SU-DHL-6 (cell line): ENCODE measurements around the gene RRP12.

Experiments used
- H2AFZ ChIP-seq: fragments of 200-600 bp; sonication (generic); 2 replicates; pipeline ENCODE4 v1.6.1; 2014; ENCODE audit warnings: low read depth, mild to moderate bottlenecking, moderate library complexity, mixed read lengths, antibody characterized with exemption, low read length; ENCODE audit not compliant: severe bottlenecking
- H3F3A ChIP-seq: fragments of 200-600 bp; shearing (Covaris generic); 2 replicates; pipeline ENCODE4 v1.6.0; 2016; ENCODE audit warnings: antibody characterized with exemption, mild to moderate bottlenecking; ENCODE audit not compliant: insufficient read depth
- H3K27ac ChIP-seq: fragments of 200-600 bp; sonication (generic); 2 replicates; pipeline ENCODE4 v1.5.1; 2016; ENCODE audit warnings: low read depth, mild to moderate bottlenecking, low read length, moderate library complexity, mixed read lengths
- H3K27me3 ChIP-seq: fragments of 200-600 bp; sonication (generic), shearing (Covaris generic); 2 replicates; pipeline ENCODE4 v1.6.0; 2014; ENCODE audit warnings: mild to moderate bottlenecking, low read length
- H3K36me3 ChIP-seq: fragments of 200-600 bp; sonication (generic); 2 replicates; pipeline ENCODE4 v1.6.1; 2014; ENCODE audit warnings: mild to moderate bottlenecking, low read length, mixed read lengths
- H3K4me2 ChIP-seq: fragments of 300-600, 200-600 bp; shearing (Covaris generic), sonication (generic); 2 replicates; pipeline ENCODE4 v1.6.0; 2014; ENCODE audit warnings: low read length, low read depth, mild to moderate bottlenecking; ENCODE audit not compliant: poor library complexity, severe bottlenecking
- H3K4me3 ChIP-seq: fragments of 200-600 bp; sonication (generic); 2 replicates; pipeline ENCODE4 v1.5.1; 2014; ENCODE audit warnings: antibody characterized with exemption, low read length, mild to moderate bottlenecking, mixed read lengths; ENCODE audit not compliant: insufficient read depth, poor library complexity, severe bottlenecking
- H3K79me2 ChIP-seq: fragments of 200-600 bp; sonication (generic); 2 replicates; pipeline ENCODE4 v1.6.1; 2014; ENCODE audit warnings: mild to moderate bottlenecking, low read length, moderate library complexity; ENCODE audit not compliant: insufficient read depth
- H3K9ac ChIP-seq: fragments of 200-600 bp; sonication (generic); 2 replicates; pipeline ENCODE4 v1.7.0; 2014; ENCODE audit warnings: mild to moderate bottlenecking, low read length
- H3K9me2 ChIP-seq: fragments of 200-600 bp; sonication (generic); replicated peaks from 2 replicates; pipeline ENCODE4 v1.6.1; 2014; ENCODE audit warnings: low read length; ENCODE audit not compliant: insufficient read depth
- H3K9me3 ChIP-seq: fragments of 200-600 bp; sonication (generic); 2 replicates; pipeline ENCODE4 v1.6.1; 2014; ENCODE audit warnings: low read length, mixed read lengths; ENCODE audit not compliant: insufficient read depth
- H4K20me1 ChIP-seq: fragments of 200-600 bp; sonication (generic); 2 replicates; pipeline ENCODE4 v1.6.1; 2014; ENCODE audit warnings: low read depth, mild to moderate bottlenecking, antibody characterized with exemption, low read length, moderate library complexity, mixed read lengths
- CTCF ChIP-seq: fragments of 200-600 bp; sonication (generic); IDR thresholded peaks from one replicate; pipeline ENCODE4 v1.5.1; 2017; ENCODE audit warnings: antibody characterized with exemption, mild to moderate bottlenecking, low read length, moderate library complexity; ENCODE audit not compliant: insufficient read depth, poor library complexity, severe bottlenecking
- EZH2phosphoT487 ChIP-seq: fragments of 200-600 bp; sonication (generic), shearing (Covaris generic); conservative IDR thresholded peaks from 2 replicates; pipeline ENCODE4 v1.6.1; 2018; ENCODE audit warnings: mild to moderate bottlenecking, antibody characterized with exemption, low read length, moderate library complexity, mixed read lengths

The RRP12 gene

DNA sequence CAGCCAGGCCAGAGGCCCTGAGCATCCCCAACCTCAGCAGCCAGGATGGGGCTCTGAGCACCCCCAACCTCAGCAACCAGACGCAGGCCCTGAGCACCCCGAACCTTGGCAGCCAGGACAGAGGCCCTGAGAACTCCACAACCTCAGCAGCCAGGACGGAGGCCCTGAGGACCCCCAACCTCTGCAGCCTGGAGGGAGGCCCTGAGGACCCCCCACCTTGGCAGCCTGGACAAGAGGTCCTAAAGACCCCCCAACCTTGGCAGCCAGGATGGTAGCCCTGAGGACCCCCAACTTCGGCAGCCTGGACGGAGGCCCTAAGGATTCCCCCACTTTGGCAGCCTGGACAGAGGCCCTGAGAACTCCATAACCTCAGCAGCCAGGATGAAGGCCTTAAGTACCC lies 17.0 kb downstream of the RRP12 start:
- no peak overlapping the region for H3K27ac ChIP-seq
- no peak overlapping the region for H3K4me3 ChIP-seq
- no peak overlapping the region for H3K9ac ChIP-seq
- H3K9me3 ChIP-seq: no peaks in the 10 kb centered on the region
- no peaks in the 10 kb centered on the region for H3K36me3 ChIP-seq
- H3K27me3 ChIP-seq: no peaks in the 10 kb centered on the region
- H2AFZ ChIP-seq: no peak overlapping the region
- H3K4me2 ChIP-seq: no peak overlapping the region
- TF ChIP-seq CTCF (no peak), EZH2phosphoT487 (no peak)
- no peaks in the 10 kb centered on the region for H3K79me2 ChIP-seq
- H4K20me1 ChIP-seq: no peaks in the 10 kb centered on the region
- H3F3A ChIP-seq: no peaks in the 10 kb centered on the region
- H3K9me2 ChIP-seq: no peaks in the 10 kb centered on the region

DNA sequence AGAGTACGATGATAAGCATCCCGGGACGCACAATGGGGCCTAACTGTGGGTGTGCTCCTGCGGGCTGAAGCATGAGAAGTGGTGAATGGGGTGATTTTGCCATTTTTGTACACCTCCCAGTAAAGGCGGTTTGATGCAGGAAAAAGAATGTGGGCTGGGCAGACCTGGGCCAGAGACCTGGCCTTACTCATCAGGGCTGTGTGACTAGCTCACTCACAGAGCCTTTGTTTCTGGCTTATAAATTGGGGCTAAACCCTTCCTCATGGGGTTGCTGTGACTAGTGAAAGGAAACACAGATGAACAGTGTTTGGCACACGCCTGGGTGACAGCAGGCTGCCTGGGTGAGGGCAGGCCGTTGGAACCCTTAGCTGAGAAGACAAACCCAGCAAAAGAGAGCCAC lies 18.0 kb downstream of the RRP12 start:
- H3K79me2 ChIP-seq: no peaks in the 10 kb centered on the region
- no peak overlapping the region for H2AFZ ChIP-seq
- H3K9me3 ChIP-seq: no peaks in the 10 kb centered on the region
- H3K27ac ChIP-seq: no peak overlapping the region
- TF ChIP-seq EZH2phosphoT487 (no peak), CTCF (no peak)
- no peak overlapping the region for H3K4me2 ChIP-seq
- no peaks in the 10 kb centered on the region for H3K36me3 ChIP-seq
- H3K9ac ChIP-seq: no peak overlapping the region
- H3K4me3 ChIP-seq: no peak overlapping the region
- no peaks in the 10 kb centered on the region for H3K9me2 ChIP-seq
- H3K27me3 ChIP-seq: no peaks in the 10 kb centered on the region
- H3F3A ChIP-seq: no peaks in the 10 kb centered on the region
- no peaks in the 10 kb centered on the region for H4K20me1 ChIP-seq

DNA sequence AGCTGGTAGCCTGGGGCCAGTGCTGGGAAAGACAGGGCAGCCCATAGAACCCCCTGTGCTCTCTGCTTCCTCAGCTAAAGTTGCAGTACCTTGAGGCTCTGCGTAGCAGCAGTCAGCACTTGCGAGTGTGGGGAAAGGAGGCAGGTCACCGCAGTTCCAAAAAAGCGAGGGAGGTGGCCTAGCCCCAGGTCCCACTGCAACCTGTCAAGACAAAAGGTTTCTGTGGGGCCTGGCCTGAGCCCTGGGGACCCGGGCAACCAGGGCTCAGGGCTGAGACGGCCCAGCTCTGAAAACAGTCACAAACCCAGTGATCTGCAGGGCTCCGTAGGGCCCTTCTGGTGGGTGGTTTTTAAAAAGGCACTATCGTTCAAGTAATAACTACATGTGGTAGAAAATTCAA lies 19.5 kb downstream of the RRP12 start:
- Histone ChIP-seq H3K27me3 (no peaks in the 10 kb centered on the region), H3K27ac (no peak overlapping the region), H3K36me3 (no peaks in the 10 kb centered on the region), H3K79me2 (no peaks in the 10 kb centered on the region), H3K4me3 (no peak overlapping the region), H3F3A (no peaks in the 10 kb centered on the region), H3K9ac (no peak overlapping the region), H4K20me1 (no peaks in the 10 kb centered on the region), H2AFZ (no peak overlapping the region), H3K9me2 (no peaks in the 10 kb centered on the region), H3K4me2 (no peak overlapping the region), H3K9me3 (no peaks in the 10 kb centered on the region)
- TF ChIP-seq CTCF (no peak), EZH2phosphoT487 (no peak)

- H3K27ac ChIP-seq: no peak overlapping the region
- no peak overlapping the region for H3K9ac ChIP-seq
- no peak for TF ChIP-seq EZH2phosphoT487
- no peak for TF ChIP-seq CTCF
- no peak overlapping the region for H2AFZ ChIP-seq
- H3K79me2 ChIP-seq: no peaks in the 10 kb centered on the region
- no peak overlapping the region for H3K4me2 ChIP-seq
- no peaks in the 10 kb centered on the region for H3K27me3 ChIP-seq
- no peaks in the 10 kb centered on the region for H3K9me2 ChIP-seq
- H3K9me3 ChIP-seq: no peaks in the 10 kb centered on the region
- no peaks in the 10 kb centered on the region for H3K36me3 ChIP-seq
- H4K20me1 ChIP-seq: no peaks in the 10 kb centered on the region
- no peak overlapping the region for H3K4me3 ChIP-seq
- H3F3A ChIP-seq: no peaks in the 10 kb centered on the region
Observed at GRCh38 chr10:97380516-97380915, 20.6 kb downstream of the RRP12 start.
